Measurements from ENCODE around the gene KRT4.
"Not testable (repeated sequence)": the region's sequence is repeated elsewhere in the genome, so short reads cannot be mapped to it uniquely, and the experiment has no call there.

The KRT4 gene

GRCh38 chr12:52807544-52808470 lies 6.1 kb downstream of the KRT4 start:
- no peak for DNase-seq

GRCh38 chr12:52806821-52807543 lies 6.9 kb downstream of the KRT4 start:
- no peak for DNase-seq

- no peak for DNase-seq
These were observed 7.6 kb downstream of the KRT4 start for GRCh38 chr12:52806169-52806811.

- no peak for DNase-seq
These were observed 8.2 kb downstream of the KRT4 start for GRCh38 chr12:52805739-52806138.

GRCh38 chr12:52805000-52805399 lies 8.9 kb downstream of the KRT4 start:
- no peak for DNase-seq

GRCh38 chr12:52802442-52802841 lies 11.5 kb downstream of the KRT4 start:
- no peak for DNase-seq

- DNase-seq: no peak
These were observed 12.1 kb downstream of the KRT4 start for GRCh38 chr12:52801773-52802172.

- DNase-seq: no peak
These were observed 13.5 kb downstream of the KRT4 start for GRCh38 chr12:52800259-52800917.

- no peak for DNase-seq
These were observed 14.3 kb downstream of the KRT4 start for GRCh38 chr12:52799505-52800211.

GRCh38 chr12:52798671-52799504 lies 15.0 kb downstream of the KRT4 start:
- DNase-seq: no peak

- DNase-seq: no peak
These were observed 15.8 kb downstream of the KRT4 start for GRCh38 chr12:52798003-52798670.

- DNase-seq: no peak
These were observed 16.4 kb downstream of the KRT4 start for GRCh38 chr12:52797529-52797894.

- no peak for DNase-seq
These were observed 16.9 kb downstream of the KRT4 start for GRCh38 chr12:52796839-52797528.

GRCh38 chr12:52796429-52796794 lies 17.5 kb downstream of the KRT4 start:
- no peak for DNase-seq

- DNase-seq: no peak
These were observed 18.1 kb downstream of the KRT4 start, which contains the start of gene KRT3 for GRCh38 chr12:52795694-52796428. Gene KRT3 (minus strand): TSS chr12:52796117. CDS start chr12:52796042, 75 bp downstream.

GRCh38 chr12:52795332-52795674 lies 18.6 kb downstream of the KRT4 start:
- DNase-seq: not testable (repeated sequence)

GRCh38 chr12:52794479-52795331 lies 19.2 kb downstream of the KRT4 start:
- DNase-seq: no peak

- DNase-seq: no peak
These were observed 21.5 kb downstream of the KRT4 start for GRCh38 chr12:52792185-52793029.

Data from activated naive CD4-positive, alpha-beta T cell treated with Interleukin-2 at 50 U/mL for 16 hours (primary cell).